ENCODE results near the gene ABCB6. TPM values are rescaled to one million over a fixed set of nuclear protein-coding genes. Genes with fewer than 3 reads are reported as not detected.

Gene ABCB6
- total and polyA plus RNA-seq, 2 donors (not counting 1 experiment from before 2014, with no cell fraction given), result 12.5 to 49.5 TPM

- H2AFZ ChIP-seq (ENCODE audit: low read length), result peak within 1 kb of the TSS; percentile 81
- peak within 1 kb of the TSS; percentile 81 for H3K27ac ChIP-seq (ENCODE audit: insufficient read depth, low read length)
- H3K9ac ChIP-seq (ENCODE audit: insufficient read depth, low read length), result peak within 1 kb of the TSS; percentile 91
- no peaks in the 10 kb centered on the region for H4K20me1 ChIP-seq (ENCODE audit: control insufficient read depth, extremely low read depth, insufficient read depth, low read length)
- peaks cover 16% of the 10 kb centered on the region for H3K79me2 ChIP-seq (ENCODE audit: control insufficient read depth, insufficient read depth, low read length)
- peaks cover 12% of the 10 kb centered on the region for H3K36me3 ChIP-seq (ENCODE audit: control insufficient read depth, insufficient read depth, low read length)
- no peaks in the 10 kb centered on the region for H3K27me3 ChIP-seq (ENCODE audit: control insufficient read depth, insufficient read depth, low read length)
- H3K4me2 ChIP-seq (ENCODE audit: extremely low read depth, insufficient read depth, low read length), result peak within 1 kb of the TSS; percentile 97
- H3K9me3 ChIP-seq (ENCODE audit: control insufficient read depth, insufficient read depth, low read depth, low read length), result no peaks in the 10 kb centered on the region
- peaks cover 2% of the 10 kb centered on the region for H3K4me1 ChIP-seq (ENCODE audit: control insufficient read depth, extremely low read depth, insufficient read depth, low read length)
- peak; percentile 98 to 99 for DNase-seq (ENCODE audit: low read depth in 2 of 2)
- TF ChIP-seq, protein P1, sequence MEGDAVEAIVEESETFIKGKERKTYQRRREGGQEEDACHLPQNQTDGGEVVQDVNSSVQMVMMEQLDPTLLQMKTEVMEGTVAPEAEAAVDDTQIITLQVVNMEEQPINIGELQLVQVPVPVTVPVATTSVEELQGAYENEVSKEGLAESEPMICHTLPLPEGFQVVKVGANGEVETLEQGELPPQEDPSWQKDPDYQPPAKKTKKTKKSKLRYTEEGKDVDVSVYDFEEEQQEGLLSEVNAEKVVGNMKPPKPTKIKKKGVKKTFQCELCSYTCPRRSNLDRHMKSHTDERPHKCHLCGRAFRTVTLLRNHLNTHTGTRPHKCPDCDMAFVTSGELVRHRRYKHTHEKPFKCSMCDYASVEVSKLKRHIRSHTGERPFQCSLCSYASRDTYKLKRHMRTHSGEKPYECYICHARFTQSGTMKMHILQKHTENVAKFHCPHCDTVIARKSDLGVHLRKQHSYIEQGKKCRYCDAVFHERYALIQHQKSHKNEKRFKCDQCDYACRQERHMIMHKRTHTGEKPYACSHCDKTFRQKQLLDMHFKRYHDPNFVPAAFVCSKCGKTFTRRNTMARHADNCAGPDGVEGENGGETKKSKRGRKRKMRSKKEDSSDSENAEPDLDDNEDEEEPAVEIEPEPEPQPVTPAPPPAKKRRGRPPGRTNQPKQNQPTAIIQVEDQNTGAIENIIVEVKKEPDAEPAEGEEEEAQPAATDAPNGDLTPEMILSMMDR (conservative IDR thresholded peaks at IDR 0.05 in 1 of 2, IDR thresholded peaks at IDR 0.05 in 1 of 2; ENCODE audit: low read depth in 1 of 2, low read length in 2 of 2), result no peak
- TF ChIP-seq EZH2 (IDR thresholded peaks at IDR 0.05; ENCODE audit: low read length, missing control alignments), result no peak
- peak within 1 kb of the TSS; percentile 59 to 91 (median 82) for H3K4me3 ChIP-seq (replicated peaks in 1 of 4; ENCODE audit: control extremely low read depth in 1 of 4, insufficient read depth in 1 of 4, low read depth in 3 of 4, low read length in 4 of 4)
Observed at GRCh38 chr2:219229305-219230058, 10.7 kb upstream of the ABCB6 start, which contains the start of the genes ANKZF1 and ATG9A. Gene ANKZF1, plus strand, starts transcription at chr2:219229806. Its CDS starts 452 bp downstream, at chr2:219230258. Gene ATG9A, minus strand, starts transcription at chr2:219229636. Its CDS starts 1,612 bp downstream, at chr2:219228024.

- Histone ChIP-seq H3K27me3 (ENCODE audit: control insufficient read depth, insufficient read depth, low read length) (no peaks in the 10 kb centered on the region), H4K20me1 (ENCODE audit: control insufficient read depth, extremely low read depth, insufficient read depth, low read length) (no peaks in the 10 kb centered on the region), H3K27ac (ENCODE audit: insufficient read depth, low read length) (peak overlapping the region; percentile 81), H3K79me2 (ENCODE audit: control insufficient read depth, insufficient read depth, low read length) (peaks cover 16% of the 10 kb centered on the region), H3K9me3 (ENCODE audit: control insufficient read depth, insufficient read depth, low read depth, low read length) (no peaks in the 10 kb centered on the region), H3K36me3 (ENCODE audit: control insufficient read depth, insufficient read depth, low read length) (peaks cover 15% of the 10 kb centered on the region), H3K4me3 (replicated peaks in 1 of 4; ENCODE audit: control extremely low read depth in 1 of 4, insufficient read depth in 1 of 4, low read depth in 3 of 4, low read length in 4 of 4) (peak overlapping the region; percentile 59 to 89 (median 72)), H2AFZ (ENCODE audit: low read length) (peak overlapping the region; percentile 40), H3K9ac (ENCODE audit: insufficient read depth, low read length) (peak overlapping the region; percentile 91), H3K4me2 (ENCODE audit: extremely low read depth, insufficient read depth, low read length) (peak overlapping the region; percentile 97), H3K4me1 (ENCODE audit: control insufficient read depth, extremely low read depth, insufficient read depth, low read length) (peaks cover 2% of the 10 kb centered on the region)
- TF ChIP-seq, protein P1 (conservative IDR thresholded peaks at IDR 0.05 in 1 of 2, IDR thresholded peaks at IDR 0.05 in 1 of 2; ENCODE audit: low read depth in 1 of 2, low read length in 2 of 2), result no peak
- no peak for TF ChIP-seq EZH2 (IDR thresholded peaks at IDR 0.05; ENCODE audit: low read length, missing control alignments)
- DNase-seq (ENCODE audit: low read depth in 2 of 2), result no peak
Observed at GRCh38 chr2:219228911-219229304, 10.2 kb upstream of the ABCB6 start.

GRCh38 chr2:219228041-219228910, 9.5 kb upstream of the ABCB6 start:
- Histone ChIP-seq H3K9me3 (ENCODE audit: control insufficient read depth, insufficient read depth, low read depth, low read length) (no peaks in the 10 kb centered on the region), H4K20me1 (ENCODE audit: control insufficient read depth, extremely low read depth, insufficient read depth, low read length) (no peaks in the 10 kb centered on the region), H3K4me1 (ENCODE audit: control insufficient read depth, extremely low read depth, insufficient read depth, low read length) (peaks cover 2% of the 10 kb centered on the region), H3K4me2 (ENCODE audit: extremely low read depth, insufficient read depth, low read length) (peak overlapping the region; percentile 97), H3K4me3 (replicated peaks in 1 of 4; ENCODE audit: control extremely low read depth in 1 of 4, insufficient read depth in 1 of 4, low read depth in 3 of 4, low read length in 4 of 4) (peak overlapping the region; percentile 59 to 89 (median 72)), H3K79me2 (ENCODE audit: control insufficient read depth, insufficient read depth, low read length) (peaks cover 16% of the 10 kb centered on the region), H2AFZ (ENCODE audit: low read length) (no peak overlapping the region), H3K27me3 (ENCODE audit: control insufficient read depth, insufficient read depth, low read length) (no peaks in the 10 kb centered on the region), H3K9ac (ENCODE audit: insufficient read depth, low read length) (no peak overlapping the region), H3K36me3 (ENCODE audit: control insufficient read depth, insufficient read depth, low read length) (peaks cover 18% of the 10 kb centered on the region), H3K27ac (ENCODE audit: insufficient read depth, low read length) (peak overlapping the region; percentile 81)
- no peak for DNase-seq (ENCODE audit: low read depth in 2 of 2)
- TF ChIP-seq, protein P1 (conservative IDR thresholded peaks at IDR 0.05 in 1 of 2, IDR thresholded peaks at IDR 0.05 in 1 of 2; ENCODE audit: low read depth in 1 of 2, low read length in 2 of 2), result no peak
- TF ChIP-seq EZH2 (IDR thresholded peaks at IDR 0.05; ENCODE audit: low read length, missing control alignments), result no peak

Data from fibroblast of lung (primary cell).